Measurements from ENCODE around the gene BSN.

Gene BSN

GRCh38 chr3:49591615-49592014 is 37.3 kb downstream of the BSN start:
- CTCF ChIA-PET: no interaction called here
- POLR2A ChIA-PET: no interaction called here

GRCh38 chr3:49593041-49593440 is 38.8 kb downstream of the BSN start:
- ChIA-PET CTCF (no interaction called here), POLR2A (no interaction called here)
- Histone ChIP-seq H3K27ac (ENCODE audit: extremely low read depth, low read depth, low read length) (no peak overlapping the region), H3K4me1 (ENCODE audit: control insufficient read depth, insufficient read depth, low read length) (no peaks in the 10 kb centered on the region), H3K9me3 (ENCODE audit: control insufficient read depth, insufficient read depth, low read depth, low read length) (no peaks in the 10 kb centered on the region), H3K4me3 (ENCODE audit: low read depth, low read length) (no peak overlapping the region), H3K36me3 (ENCODE audit: control insufficient read depth in 2 of 2, insufficient read depth in 1 of 2, low read length in 2 of 2) (no peaks in the 10 kb centered on the region)
- 0 out of 2 replicates have a peak, but pooled peaks have one; percentile 30 for TF ChIP-seq PRDM10 (tag by site-specific recombination; IDR thresholded peaks at IDR 0.05)
- no peak for TF ChIP-seq ZNF26 (tag by site-specific recombination; IDR thresholded peaks at IDR 0.05)
- no peak for TF ChIP-seq ZNF391 (tag by site-specific recombination; IDR thresholded peaks at IDR 0.05; ENCODE audit: borderline replicate concordance, low read depth)
- no peak for TF ChIP-seq ZNF18 (tag by site-specific recombination; IDR thresholded peaks at IDR 0.05)

More at GRCh38 chr3:49591615-49592014, 37.3 kb downstream of the BSN start:
- TF ChIP-seq ZXDB (tag by site-specific recombination; IDR thresholded peaks at IDR 0.05): no peak
- no peak for TF ChIP-seq ZNF518A (tag by site-specific recombination; conservative IDR thresholded peaks at IDR 0.05; ENCODE audit: low read depth)
- no peak for TF ChIP-seq ZNF155 (tag by site-specific recombination; IDR thresholded peaks at IDR 0.05)
- TF ChIP-seq ZNF341 (tag by site-specific recombination; IDR thresholded peaks at IDR 0.05; ENCODE audit: low read depth): peak; percentile 24; the same call in 1 of the 2 replicates
- no peak for TF ChIP-seq ZNF112 (tag by site-specific recombination; IDR thresholded peaks at IDR 0.05)
- TF ChIP-seq EGR2 (tag by site-specific recombination; IDR thresholded peaks at IDR 0.05; ENCODE audit: low read depth): peak; percentile 62
- no peak for TF ChIP-seq ZNF16 (tag by site-specific recombination; IDR thresholded peaks at IDR 0.05; ENCODE audit: low read depth)
- TF ChIP-seq ZNF600 (tag by site-specific recombination; IDR thresholded peaks at IDR 0.05): 0 out of 2 replicates have a peak, but pooled peaks have one; percentile 17
- TF ChIP-seq ZFHX2 (tag by site-specific recombination; conservative IDR thresholded peaks at IDR 0.05): peak; percentile 67
- H3K9me3 ChIP-seq (ENCODE audit: control insufficient read depth, insufficient read depth, low read depth, low read length): no peaks in the 10 kb centered on the region
- H3K4me3 ChIP-seq (ENCODE audit: low read depth, low read length): no peak overlapping the region
- H3K36me3 ChIP-seq (ENCODE audit: control insufficient read depth in 2 of 2, insufficient read depth in 1 of 2, low read length in 2 of 2): no peaks in the 10 kb centered on the region
- H3K27ac ChIP-seq (ENCODE audit: extremely low read depth, low read depth, low read length): no peak overlapping the region
- no peaks in the 10 kb centered on the region for H3K4me1 ChIP-seq (ENCODE audit: control insufficient read depth, insufficient read depth, low read length)
